HepG2 (cell line): ENCODE measurements around the gene GNAI2. TPM values are rescaled to one million over a fixed set of nuclear protein-coding genes. Genes with fewer than 3 reads are reported as not detected.

Experiments
- ATAC-seq: fragments of 200-7000 bp; cut with Tn5 transposase; 3 replicates; pipeline ENCODE4 v1.9.1; 2020; ENCODE audit warnings: mild to moderate bottlenecking, moderate library complexity
- BruUV-seq: library from RNA; stranded (reverse); fragments of 400-500 nt; replicated peaks from 2 replicates; lab custom pipeline; 2021; lab: Mats Ljungman, UMichigan
- CTCF ChIA-PET: fragments of 300-600 bp; formaldehyde crosslinking; extraction: SDS; loops from one replicate; lab custom pipeline; 2021; ENCODE audit warnings: low total read pairs, inconsistent platforms, low intra/inter-chr PET ratio; lab: Yijun Ruan, JAX
- POLR2A ChIA-PET: fragments of 350-600 bp; sonication (Branson Sonifier 250); formaldehyde crosslinking; loops from one replicate; lab custom pipeline; 2020; ENCODE audit warnings: antibody characterized with exemption, inconsistent platforms; lab: Yijun Ruan, JAX
- DNase-seq: peaks from one replicate; pipeline ENCODE4 v3.0.0-alpha.2; 2015; ENCODE audit warnings: low spot score
- FAIRE-seq: peaks from 3 replicates; lab custom pipeline; 2011; peaks lifted over from hg19 to GRCh38; lab: Jason Lieb, UNC
- H2AFZ ChIP-seq: one replicate; pipeline ENCODE4 v1.6.1; 2011; ENCODE audit warnings: low read length, inconsistent platforms
- H3K27ac ChIP-seq: fragments of 300-600 bp; 3 replicates; pipeline ENCODE4 v1.8.0; 2011; ENCODE audit warnings: mixed run types, mild to moderate bottlenecking, mixed read lengths, low read length, inconsistent platforms; ENCODE audit not compliant: insufficient read depth; ENCODE audit errors: extremely low read length
- H3K27me3 ChIP-seq, 2 experiments: fragments of 200-600 bp in 1 of 2; 2 replicates in 1 of 2; 3 replicates in 1 of 2; pipeline versions ENCODE4 v1.6.0 to v1.8.0; 2011; ENCODE audit warnings: low read length in 2 of 2, mild to moderate bottlenecking in 2 of 2, moderate library complexity in 2 of 2, inconsistent platforms in 1 of 2; ENCODE audit not compliant: insufficient read depth in 2 of 2, control insufficient read depth in 1 of 2
- H3K36me3 ChIP-seq, 2 experiments: fragments of 200-600 bp in 1 of 2; replicated peaks in 1 of 2; 2 replicates in 1 of 2; 3 replicates in 1 of 2; pipeline versions ENCODE4 v1.5.1 to v1.8.0; 2011; ENCODE audit warnings: low read length in 2 of 2, inconsistent platforms in 1 of 2; ENCODE audit not compliant: insufficient read depth in 2 of 2, control insufficient read depth in 1 of 2
- H3K4me1 ChIP-seq: 2 replicates; pipeline ENCODE4 v1.5.1; 2012; ENCODE audit warnings: low read length, inconsistent platforms; ENCODE audit not compliant: insufficient read depth
- H3K4me2 ChIP-seq: 2 replicates; pipeline ENCODE4 v1.6.0; 2011; ENCODE audit warnings: low read depth, low read length, inconsistent platforms
- H3K4me3 ChIP-seq, 3 experiments: fragments of 200-600 bp in 1 of 3; sonication (generic), shearing (Covaris generic) in 1 of 3; replicated peaks in 1 of 3; 2 replicates each; pipeline ENCODE4 v1.5.1; 2011 to 2016; ENCODE audit warnings: low read length in 3 of 3, inconsistent platforms in 2 of 3, low read depth in 2 of 3, mild to moderate bottlenecking in 2 of 3, control low read depth in 1 of 3, mixed read lengths in 1 of 3; ENCODE audit not compliant: insufficient read depth in 1 of 3
- H3K79me2 ChIP-seq: one replicate; pipeline ENCODE4 v1.6.1; 2011; ENCODE audit warnings: low read length, inconsistent platforms; ENCODE audit not compliant: insufficient read depth
- H3K9ac ChIP-seq: 2 replicates; pipeline ENCODE4 v1.6.0; 2011; ENCODE audit warnings: mild to moderate bottlenecking, low read depth, low read length, inconsistent platforms; ENCODE audit not compliant: insufficient read depth
- H3K9me3 ChIP-seq: 2 replicates; pipeline ENCODE4 v1.5.1; 2012; ENCODE audit warnings: mild to moderate bottlenecking, low read length
- H4K20me1 ChIP-seq: 2 replicates; pipeline ENCODE4 v1.6.0; 2011; ENCODE audit warnings: inconsistent platforms, mild to moderate bottlenecking, low read length, moderate library complexity; ENCODE audit not compliant: insufficient read depth
- DPF2 ChIP-seq: sonication (generic); formaldehyde crosslinking; IDR thresholded peaks from 2 replicates; pipeline ENCODE4 v1.4.0; 2020; ENCODE audit warnings: mild to moderate bottlenecking, low read depth, missing genetic modification reagents, borderline replicate concordance
- GATA4 ChIP-seq: sonication (generic); IDR thresholded peaks from 2 replicates; pipeline ENCODE4 v1.6.1; 2016; ENCODE audit warnings: antibody characterized with exemption, low read depth, borderline replicate concordance
- HNRNPL ChIP-seq: fragments of 200-400 bp; formaldehyde crosslinking; IDR thresholded peaks from 2 replicates; pipeline ENCODE4 v1.6.1; 2017; ENCODE audit warnings: mild to moderate bottlenecking, low read depth, low read length
- JUND ChIP-seq: sonication (generic); formaldehyde crosslinking; IDR thresholded peaks from 2 replicates; pipeline ENCODE4 v1.8.0; 2022; ENCODE audit warnings: mild to moderate bottlenecking, missing genetic modification reagents
- MED13 ChIP-seq: sonication (generic); formaldehyde crosslinking; IDR thresholded peaks from 2 replicates; pipeline ENCODE4 v1.5.0; 2020; ENCODE audit warnings: missing genetic modification reagents
- PAWR ChIP-seq: sonication (generic); formaldehyde crosslinking; IDR thresholded peaks from 2 replicates; pipeline ENCODE4 v1.4.0; 2020; ENCODE audit warnings: missing genetic modification reagents, mild to moderate bottlenecking, borderline replicate concordance
- SNAI1 ChIP-seq: sonication (generic); formaldehyde crosslinking; IDR thresholded peaks from 2 replicates; pipeline ENCODE4 v1.5.0; 2020; ENCODE audit warnings: mild to moderate bottlenecking, missing genetic modification reagents, borderline replicate concordance
- ZBTB14 ChIP-seq: sonication (generic); formaldehyde crosslinking; IDR thresholded peaks from 2 replicates; pipeline ENCODE4 v1.4.0; 2020; ENCODE audit warnings: missing genetic modification reagents
- ZBTB21 ChIP-seq: sonication (generic); formaldehyde crosslinking; IDR thresholded peaks from 2 replicates; pipeline ENCODE4 v1.4.0; 2020; ENCODE audit warnings: missing genetic modification reagents
- ZNF34 ChIP-seq: sonication (generic); formaldehyde crosslinking; IDR thresholded peaks from 2 replicates; pipeline ENCODE4 v1.4.0; 2020; ENCODE audit warnings: mild to moderate bottlenecking, missing genetic modification reagents, borderline replicate concordance
- ZNF431 ChIP-seq: sonication (generic); formaldehyde crosslinking; IDR thresholded peaks from 2 replicates; pipeline ENCODE4 v1.9.0; 2022; ENCODE audit warnings: missing genetic modification reagents, low read depth, mild to moderate bottlenecking, borderline replicate concordance
- ZNF619 ChIP-seq: sonication (generic); formaldehyde crosslinking; IDR thresholded peaks from 2 replicates; pipeline ENCODE4 v1.4.0; 2020; ENCODE audit warnings: mild to moderate bottlenecking, missing genetic modification reagents
- ZNF775 ChIP-seq: sonication (generic); formaldehyde crosslinking; IDR thresholded peaks from 2 replicates; pipeline ENCODE4 v1.4.0; 2020; ENCODE audit warnings: missing genetic modification reagents, mild to moderate bottlenecking, moderate library complexity, borderline replicate concordance
- WGBS: methylation state at CpG from one replicate; pipeline ENCODE4 v1.1.6; 2017; ENCODE audit warnings: low lambda C conversion rate; 5-methylcytosine and 5-hydroxymethylcytosine counted together
- in situ Hi-C: cut with HindIII; loops from 2 replicates; pipeline ENCODE4 v1.10.0; 2017; ENCODE audit warnings: low pct_unique_long_range_greater_than_20kb; ENCODE audit not compliant: extremely low pct_ligation_motif_present
- intact Hi-C: fragments of 100-400 bp; cut with micrococcal nuclease; formaldehyde crosslinking; loops from one replicate; pipeline ENCODE4 v1.10.0; 2022; ENCODE audit not compliant: unreplicated experiment
- polyA plus RNA-seq, 8 experiments: library from polyadenylated mRNA; depleted of rRNA in 3 of 8; stranded (reverse) in 7 of 8; unstranded in 1 of 8; fragments of >200 nt; fragmentation: Illumina TruSeq in 4 of 8; extraction: Trizol in 4 of 8; gene quantifications; 2 replicates each; pipeline versions ENCODE4 v1.2.1 to v1.2.3, GENCODE V29; 2011 to 2016; ENCODE audit warnings: low read depth in 4 of 8, missing spikeins in 1 of 8, mixed read lengths in 1 of 8; ENCODE audit not compliant: insufficient read depth in 1 of 8
- total RNA-seq, 5 experiments: library from RNA; depleted of rRNA; stranded (reverse); fragments of >200 nt; fragmentation: Illumina TruSeq; extraction: Trizol; gene quantifications; 2 replicates each; pipeline ENCODE4 v1.2.3, GENCODE V29; 2016; ENCODE audit warnings: low read depth in 1 of 5
- TF ChIP-seq, protein P1 (sequence below): sonication (generic); formaldehyde crosslinking; IDR thresholded peaks from 2 replicates; pipeline ENCODE4 v1.4.0; 2020; ENCODE audit warnings: missing genetic modification reagents

The GNAI2 gene
- total and polyA plus RNA-seq, 2 of the 13 experiments (the other 11 are each of a cell fraction or from before 2014, with no cell fraction given) = 51.1 to 66.2 TPM

GRCh38 chr3:50212971-50213370 is 23.0 kb upstream of the GNAI2 start (continued):
- TF ChIP-seq ZBTB14 (CRISPR knock-in tag) (no peak), ZNF431 (CRISPR knock-in tag) (no peak), JUND (CRISPR knock-in tag) (no peak)
- TF ChIP-seq, all 625 proteins: peak for 7

- DNase-seq (no peak), FAIRE-seq (no peak), ATAC-seq (no peak)
- Histone ChIP-seq H3K4me1 (peaks cover 60% of the 10 kb centered on the region), H4K20me1 (no peaks in the 10 kb centered on the region; the same call in 1 of the 2 replicates), H3K4me3 (no peak overlapping the region), H3K27ac (no peak overlapping the region), H3K27me3 (no peaks in the 10 kb centered on the region), H2AFZ (no peak overlapping the region), H3K4me2 (no peak overlapping the region), H3K79me2 (peaks cover 25% of the 10 kb centered on the region), H3K9me3 (no peaks in the 10 kb centered on the region), H3K36me3 (peaks cover 16 to 46% of the 10 kb centered on the region in 2 experiments), H3K9ac (no peak overlapping the region)
- no TSS peak for BruUV-seq
- intact Hi-C loops (no loop called here), in situ Hi-C loops (no loop called here)
- POLR2A ChIA-PET = interaction anchor here (1.5 to 16.5 kb wide), 4 partner anchors 2 to 22 kb away, joined by 4 to 844 read pairs (median 625); partner anchors contain the start of genes GNAI2 and SLC38A3
- no CpG with 5 or more reads among the region's 12 CpGs for WGBS
- CTCF ChIA-PET = no interaction called here
- no peak for TF ChIP-seq ZNF775 (CRISPR knock-in tag)
- no peak for TF ChIP-seq MED13 (CRISPR knock-in tag)
- TF ChIP-seq, protein P1, sequence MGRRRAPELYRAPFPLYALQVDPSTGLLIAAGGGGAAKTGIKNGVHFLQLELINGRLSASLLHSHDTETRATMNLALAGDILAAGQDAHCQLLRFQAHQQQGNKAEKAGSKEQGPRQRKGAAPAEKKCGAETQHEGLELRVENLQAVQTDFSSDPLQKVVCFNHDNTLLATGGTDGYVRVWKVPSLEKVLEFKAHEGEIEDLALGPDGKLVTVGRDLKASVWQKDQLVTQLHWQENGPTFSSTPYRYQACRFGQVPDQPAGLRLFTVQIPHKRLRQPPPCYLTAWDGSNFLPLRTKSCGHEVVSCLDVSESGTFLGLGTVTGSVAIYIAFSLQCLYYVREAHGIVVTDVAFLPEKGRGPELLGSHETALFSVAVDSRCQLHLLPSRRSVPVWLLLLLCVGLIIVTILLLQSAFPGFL (CRISPR knock-in tag) = no peak
- no peak for TF ChIP-seq ZBTB21 (CRISPR knock-in tag)
- TF ChIP-seq SNAI1 (CRISPR knock-in tag) = 0 out of 2 replicates have a peak, but pooled peaks have one; percentile 13
- no peak for TF ChIP-seq DPF2 (CRISPR knock-in tag)
- TF ChIP-seq PAWR (CRISPR knock-in tag) = no peak
- no peak for TF ChIP-seq ZNF619
- TF ChIP-seq ZNF34 (CRISPR knock-in tag) = no peak
- TF ChIP-seq HNRNPL = peak; percentile 73; the same call in 1 of the 2 replicates
- TF ChIP-seq GATA4 = no peak
Observed at GRCh38 chr3:50213373-50213772, 22.6 kb upstream of the GNAI2 start.
